Measurements from ENCODE around the gene TRMU. TPM values are rescaled to one million over a fixed set of nuclear protein-coding genes. Genes with fewer than 3 reads are reported as not detected.
"Not testable (repeated sequence)": the region's sequence is repeated elsewhere in the genome, so short reads cannot be mapped to it uniquely, and the experiment has no call there.

TRMU gene
- total RNA-seq, 1 donor from 2014 or later, result 60.8 TPM

- H3K4me3 Mint-ChIP-seq (ENCODE audit: unreplicated experiment), result no peak overlapping the region
- no peak for TF ChIP-seq CTCF (IDR thresholded peaks at IDR 0.05; ENCODE audit: partially characterized antibody, unreplicated experiment)
- peaks cover 10% of the 10 kb centered on the region for H3K27me3 Mint-ChIP-seq (ENCODE audit: unreplicated experiment)
- H3K27ac Mint-ChIP-seq (ENCODE audit: unreplicated experiment), result no peak overlapping the region
- H3K4me1 Mint-ChIP-seq (ENCODE audit: low read depth, unreplicated experiment), result no peaks in the 10 kb centered on the region
- H3K36me3 Mint-ChIP-seq (ENCODE audit: unreplicated experiment), result no peaks in the 10 kb centered on the region
- DNase-seq, result no peak
- peaks cover 10% of the 10 kb centered on the region for H3K9me3 Mint-ChIP-seq (ENCODE audit: unreplicated experiment)
Observed at GRCh38 chr22:46395145-46395544, 59.6 kb downstream of the TRMU start.

GRCh38 chr22:46397049-46397448 lies 61.5 kb downstream of the TRMU start:
- not testable (repeated sequence) for H3K4me1 Mint-ChIP-seq (ENCODE audit: low read depth, unreplicated experiment); H3K27me3 Mint-ChIP-seq (ENCODE audit: unreplicated experiment); H3K4me3 Mint-ChIP-seq (ENCODE audit: unreplicated experiment); H3K9me3 Mint-ChIP-seq (ENCODE audit: unreplicated experiment); DNase-seq; H3K27ac Mint-ChIP-seq (ENCODE audit: unreplicated experiment); H3K36me3 Mint-ChIP-seq (ENCODE audit: unreplicated experiment)

GRCh38 chr22:46397514-46397913 lies 62.0 kb downstream of the TRMU start:
- Mint-ChIP-seq H3K9me3 (ENCODE audit: unreplicated experiment) (peaks cover 4% of the 10 kb centered on the region), H3K36me3 (ENCODE audit: unreplicated experiment) (no peaks in the 10 kb centered on the region), H3K27me3 (ENCODE audit: unreplicated experiment) (peaks cover 10% of the 10 kb centered on the region), H3K4me3 (ENCODE audit: unreplicated experiment) (no peak overlapping the region), H3K27ac (ENCODE audit: unreplicated experiment) (no peak overlapping the region), H3K4me1 (ENCODE audit: low read depth, unreplicated experiment) (no peaks in the 10 kb centered on the region)
- TF ChIP-seq CTCF (IDR thresholded peaks at IDR 0.05; ENCODE audit: partially characterized antibody, unreplicated experiment), result no peak
- DNase-seq, result no peak

- Mint-ChIP-seq H3K27me3 (ENCODE audit: unreplicated experiment) (peaks cover 10% of the 10 kb centered on the region), H3K4me3 (ENCODE audit: unreplicated experiment) (no peak overlapping the region)
Observed at GRCh38 chr22:46397951-46398350, 62.4 kb downstream of the TRMU start.

GRCh38 chr22:46399251-46400024 lies 63.9 kb downstream of the TRMU start:
- no peaks in the 10 kb centered on the region for H3K4me1 Mint-ChIP-seq (ENCODE audit: low read depth, unreplicated experiment)
- H3K27ac Mint-ChIP-seq (ENCODE audit: unreplicated experiment), result no peak overlapping the region

More at GRCh38 chr22:46397951-46398350, 62.4 kb downstream of the TRMU start:
- no peak for TF ChIP-seq CTCF (IDR thresholded peaks at IDR 0.05; ENCODE audit: partially characterized antibody, unreplicated experiment)
- DNase-seq, result no peak
- Mint-ChIP-seq H3K36me3 (ENCODE audit: unreplicated experiment) (no peaks in the 10 kb centered on the region), H3K4me1 (ENCODE audit: low read depth, unreplicated experiment) (no peaks in the 10 kb centered on the region), H3K27ac (ENCODE audit: unreplicated experiment) (no peak overlapping the region), H3K9me3 (ENCODE audit: unreplicated experiment) (peaks cover 2% of the 10 kb centered on the region)

More at GRCh38 chr22:46399251-46400024, 63.9 kb downstream of the TRMU start:
- peaks cover 12% of the 10 kb centered on the region for H3K27me3 Mint-ChIP-seq (ENCODE audit: unreplicated experiment)
- no peak overlapping the region for H3K4me3 Mint-ChIP-seq (ENCODE audit: unreplicated experiment)
- H3K36me3 Mint-ChIP-seq (ENCODE audit: unreplicated experiment), result no peaks in the 10 kb centered on the region
- DNase-seq, result no peak
- no peak for TF ChIP-seq CTCF (IDR thresholded peaks at IDR 0.05; ENCODE audit: partially characterized antibody, unreplicated experiment)
- peaks cover 2% of the 10 kb centered on the region for H3K9me3 Mint-ChIP-seq (ENCODE audit: unreplicated experiment)

All from glutamatergic neuron (in vitro differentiated cells).